Activated CD4-positive, alpha-beta T cell treated with anti-CD3 and anti-CD28 coated beads, Interleukin-2, Interleukin-4, amounts not matched to agents 100 ng/mL and 50 ng/mL, durations not matched to agents 16 hours and 8 hours (primary cell): ENCODE data around the gene TMEM258.

Experiments
- DNase-seq: peaks from one replicate; pipeline ENCODE4 v3.0.0-alpha.2; 2020; ENCODE audit warnings: low spot score

TMEM258 gene

DNA sequence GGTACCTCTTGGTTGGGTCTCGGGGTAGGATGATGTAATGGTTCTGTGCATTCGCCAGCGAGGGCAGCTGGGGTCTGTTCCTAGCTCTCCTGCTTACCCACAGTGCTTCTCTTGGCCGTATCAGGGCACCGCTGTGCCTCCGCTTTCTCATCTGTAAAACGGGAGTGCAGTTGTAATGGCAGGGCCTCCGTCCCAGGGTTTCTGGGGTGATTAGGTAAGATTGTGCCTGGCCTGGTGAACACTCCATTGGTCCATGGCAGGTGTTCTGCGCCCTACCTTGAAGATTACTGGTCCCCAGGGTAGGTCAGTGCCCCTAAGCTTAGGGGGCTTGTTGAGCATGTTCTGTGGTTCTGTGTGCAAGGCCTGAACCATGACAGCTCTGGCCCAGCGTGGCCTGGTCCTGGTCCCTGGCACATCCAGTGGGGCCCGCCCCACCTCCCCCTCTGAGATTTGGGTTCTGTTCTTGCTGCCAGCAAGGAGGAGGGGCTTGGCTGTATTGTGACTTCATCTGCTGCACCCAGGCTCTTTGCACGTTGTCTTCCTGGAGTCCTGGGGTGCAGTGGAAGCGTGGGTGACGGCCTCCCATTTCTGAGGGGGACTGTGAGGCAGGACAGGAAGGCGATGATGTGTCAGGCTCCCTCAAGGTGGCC is 35.1 kb downstream of the TMEM258 start:
- no peak for DNase-seq

DNA sequence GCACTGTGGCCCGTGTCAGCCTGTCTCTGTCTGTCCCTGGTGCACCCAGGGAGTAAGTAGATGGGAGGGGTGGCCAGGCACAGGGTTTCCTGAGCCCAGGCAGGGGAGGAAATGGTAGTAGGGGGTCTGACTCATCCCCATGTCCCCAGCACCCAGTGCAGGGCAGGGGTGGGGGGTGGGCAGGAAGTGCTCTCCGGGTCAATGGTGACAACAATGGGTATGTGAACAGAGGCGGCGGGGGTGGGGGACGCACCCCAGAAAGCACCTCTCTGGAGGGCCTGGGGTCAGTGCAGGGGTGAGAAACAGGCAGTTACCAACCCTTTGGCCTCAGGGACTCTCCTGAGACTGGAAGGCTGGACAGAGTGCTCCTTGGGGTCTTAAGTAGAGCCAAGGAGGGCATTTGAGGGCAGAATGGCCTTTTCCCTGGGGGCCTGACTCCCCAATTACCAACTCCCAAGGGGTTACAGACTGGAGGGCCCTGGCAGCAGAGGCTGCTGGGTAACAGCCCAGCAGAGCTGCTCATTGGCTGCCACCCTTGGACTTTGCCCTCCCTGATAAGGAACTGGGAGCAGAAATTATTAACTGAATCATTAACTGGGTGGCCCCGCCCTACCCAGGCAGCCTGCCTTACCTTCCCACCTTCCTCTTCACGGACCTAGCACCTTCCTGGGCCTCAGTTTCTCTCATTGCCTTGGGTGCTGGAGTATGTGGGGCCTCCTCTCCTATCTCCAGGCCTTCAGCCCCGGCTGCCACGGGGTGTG is 35.8 kb downstream of the TMEM258 start:
- peak; percentile 34 for DNase-seq

DNA sequence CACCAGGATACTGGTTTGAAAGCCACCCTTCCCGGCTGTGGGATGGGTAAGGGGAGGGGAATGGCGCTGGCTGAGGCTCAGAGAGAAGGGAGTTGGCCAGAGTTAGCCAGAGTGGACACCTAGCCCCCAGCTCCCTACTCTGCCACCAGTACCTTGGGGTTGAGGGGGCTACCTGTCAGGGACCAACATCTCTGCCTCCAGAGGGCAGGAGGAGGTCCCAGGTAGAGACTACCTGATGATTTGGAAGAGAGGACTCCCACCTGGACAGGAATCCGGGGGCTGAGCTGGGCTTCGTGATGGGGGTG is 36.3 kb downstream of the TMEM258 start:
- DNase-seq: no peak

DNA sequence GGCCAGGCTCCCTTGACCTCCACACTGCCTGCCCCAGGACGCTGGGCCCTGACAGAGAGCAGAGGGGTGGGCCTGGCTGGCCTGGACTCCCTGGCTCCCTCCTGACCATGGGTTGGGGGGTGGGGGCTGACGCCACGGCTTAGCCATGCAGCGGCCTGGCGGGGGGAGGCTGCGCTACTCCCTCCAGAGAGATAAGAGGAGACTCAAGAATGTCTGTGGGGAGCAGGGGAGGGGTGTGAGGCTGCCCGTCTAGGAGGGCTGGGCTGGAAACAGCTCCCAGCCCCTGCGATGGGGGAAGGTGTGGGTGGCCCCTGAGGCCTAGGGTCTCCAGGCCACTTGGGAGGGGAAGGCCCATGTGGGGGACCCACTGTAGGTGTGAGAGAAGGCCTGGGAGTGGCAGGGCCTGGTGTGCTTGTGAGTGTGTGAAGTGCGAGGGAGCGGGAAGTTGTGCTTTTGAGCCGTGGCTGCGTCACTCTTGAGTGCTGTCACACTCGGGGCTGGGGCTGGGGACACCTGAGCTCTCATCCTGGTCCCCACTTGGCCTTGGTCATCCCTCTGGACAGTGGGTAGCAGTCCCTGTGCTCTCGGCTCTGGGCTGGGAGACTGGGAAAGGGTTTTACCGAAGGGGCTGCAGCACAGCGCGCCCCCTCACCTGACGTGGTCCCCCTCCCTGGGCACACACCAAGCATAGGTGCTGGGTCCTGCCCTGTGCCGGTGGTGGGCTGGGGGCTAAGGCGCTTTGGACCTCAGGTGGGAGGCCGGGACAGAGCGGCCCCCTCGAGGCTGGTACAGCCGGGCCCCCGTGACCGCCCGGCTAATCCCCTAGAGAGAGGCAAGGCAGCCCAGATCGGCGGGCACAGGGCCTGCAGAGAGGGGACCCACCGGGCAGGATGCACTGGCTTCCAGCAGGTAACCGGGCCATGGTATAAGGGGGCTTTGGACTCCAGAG is 37.6 kb downstream of the TMEM258 start:
- DNase-seq: no peak

DNA sequence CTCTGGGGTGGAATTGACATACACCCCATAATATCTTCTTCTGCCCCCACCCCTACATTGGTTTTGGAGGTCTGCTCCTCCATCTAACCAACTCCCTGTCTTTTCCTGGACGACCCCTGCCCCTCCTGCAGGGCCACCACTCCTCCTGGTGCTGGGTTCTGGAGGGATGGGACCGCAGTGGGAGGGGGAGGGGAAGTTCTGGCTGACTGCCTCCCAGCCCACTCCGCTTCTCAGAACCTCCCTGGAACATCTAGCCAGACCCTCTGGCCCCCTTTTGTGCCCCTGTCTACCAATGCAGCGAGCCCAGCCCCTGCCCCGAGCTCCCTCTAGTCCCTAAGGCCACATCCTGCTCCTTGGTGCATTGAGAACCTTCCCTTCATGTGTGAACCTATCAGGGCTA is 38.7 kb downstream of the TMEM258 start:
- DNase-seq: no peak

DNA sequence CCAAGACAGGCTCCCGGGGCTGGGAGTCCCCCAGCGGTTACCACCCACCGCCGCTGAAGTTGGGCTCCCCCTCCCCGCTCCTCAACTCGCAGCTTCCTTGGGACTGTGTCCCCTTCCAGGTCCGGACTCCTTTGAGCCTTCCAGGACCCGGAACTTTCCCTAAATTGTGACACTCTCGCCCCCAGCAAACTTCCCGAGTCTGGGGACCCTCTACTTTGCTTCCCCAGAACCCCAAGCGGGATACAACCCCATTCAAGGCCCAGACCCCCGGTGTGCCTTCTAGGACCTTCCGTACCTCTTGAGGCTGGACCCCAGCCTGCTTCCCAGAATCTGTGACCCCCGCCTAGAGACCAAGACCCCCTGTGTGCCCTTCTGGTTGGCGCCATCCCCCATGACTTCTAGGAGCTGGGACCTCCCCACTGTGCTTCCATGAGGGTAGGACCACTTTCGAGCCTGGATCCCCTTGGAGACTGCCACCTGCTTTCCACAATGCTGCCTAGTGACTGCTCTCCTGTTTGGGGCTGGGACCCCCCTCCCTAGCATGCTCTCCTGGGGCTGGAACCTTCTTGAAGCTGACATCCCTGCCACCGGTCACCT is 39.4 kb downstream of the TMEM258 start:
- no peak for DNase-seq

DNA sequence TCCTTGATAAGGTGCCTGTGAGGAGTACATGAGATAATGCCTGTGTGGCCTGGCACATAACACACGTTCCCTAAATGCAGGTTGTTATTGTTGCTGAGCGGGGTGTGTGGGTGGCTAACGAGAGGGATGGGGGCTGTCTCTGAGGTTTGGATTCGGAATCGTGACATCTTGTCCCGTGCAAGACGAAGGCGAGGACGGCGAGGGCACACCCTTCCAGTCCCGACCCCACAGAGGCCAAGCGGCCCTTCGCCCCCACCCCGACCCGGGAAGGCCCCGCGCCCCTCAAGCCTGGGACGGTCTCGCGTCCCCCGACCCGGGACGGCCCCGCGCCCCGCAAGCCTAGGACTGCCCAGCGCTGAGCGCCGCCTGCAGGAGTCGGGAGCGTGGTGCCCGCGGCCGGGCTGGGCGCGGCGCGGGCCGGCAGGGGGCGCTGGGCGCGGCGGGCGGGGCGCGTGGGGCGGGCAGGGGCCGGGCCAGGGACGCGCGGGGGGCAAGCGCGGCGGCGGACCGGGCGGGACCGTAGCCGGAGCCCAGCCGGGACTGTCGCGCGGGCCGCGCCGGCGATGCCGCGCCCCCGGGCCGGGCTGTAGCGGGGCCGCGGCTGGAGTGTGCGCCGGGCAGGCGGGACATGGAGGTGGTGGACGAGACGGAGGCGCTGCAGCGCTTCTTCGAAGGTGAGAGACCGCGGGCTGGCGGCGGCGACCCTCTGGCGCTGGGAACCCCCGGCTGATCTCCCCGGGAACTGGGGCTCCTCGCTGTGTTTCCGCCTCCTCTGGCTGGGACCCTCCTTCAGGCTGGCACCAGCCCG is 40.1 kb downstream of the TMEM258 start, which contains the start of gene MYRF:
Gene MYRF (plus strand): TSS at position 520 of the 808 bp plus-strand sequence. CDS start 109 bp downstream, at position 629.
- DNase-seq: peak; percentile 35

DNA sequence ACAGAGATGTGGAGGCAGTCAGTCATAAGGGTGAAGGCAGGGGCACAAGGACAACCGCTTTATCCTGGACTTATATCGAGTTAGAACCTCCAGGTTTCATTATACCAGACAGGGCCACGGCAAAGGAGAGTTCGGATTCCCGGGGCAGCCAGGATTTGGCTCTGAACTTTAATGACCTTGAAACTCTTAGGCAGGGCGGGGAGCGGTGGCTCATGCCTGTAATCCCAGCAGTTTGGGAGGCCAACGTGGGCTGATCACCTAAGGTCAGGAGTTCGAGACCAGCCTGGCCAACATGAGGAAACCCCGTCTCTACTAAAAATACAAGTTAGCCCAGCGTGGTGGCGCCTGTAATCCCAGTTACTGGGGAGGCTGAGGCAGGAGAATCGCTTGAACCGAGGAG is 41.0 kb downstream of the TMEM258 start:
- DNase-seq: no peak

DNA sequence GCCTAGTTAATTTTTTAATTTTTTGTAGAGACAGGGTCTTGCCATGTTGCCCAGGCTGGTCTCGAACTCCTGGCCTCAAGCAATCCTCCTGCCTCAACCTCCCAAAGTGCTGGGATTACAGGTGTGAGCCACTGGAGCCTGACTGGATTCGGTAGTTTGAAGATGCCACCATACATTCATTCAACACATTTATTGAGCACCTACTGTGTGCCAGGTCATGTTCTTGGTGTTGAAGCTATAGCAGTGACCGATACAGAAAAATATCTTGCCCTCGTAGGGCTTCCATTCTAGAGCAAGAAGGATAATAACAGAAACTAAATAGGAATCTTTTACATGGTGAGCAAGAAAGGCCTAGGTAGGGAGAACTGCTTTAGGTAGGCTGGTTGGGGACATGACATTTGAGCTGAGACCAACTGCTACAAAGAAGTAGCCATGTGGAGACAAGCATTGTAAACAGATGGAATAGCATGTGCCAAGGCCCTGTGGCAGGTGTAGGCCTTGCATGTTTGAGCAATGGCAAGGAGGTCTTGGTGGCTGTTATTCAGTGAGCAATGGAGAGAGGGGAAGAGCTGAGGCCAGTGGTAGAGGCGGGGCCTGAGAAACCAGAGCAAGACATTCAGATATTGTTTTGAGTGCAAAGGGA is 41.6 kb downstream of the TMEM258 start:
- no peak for DNase-seq

DNA sequence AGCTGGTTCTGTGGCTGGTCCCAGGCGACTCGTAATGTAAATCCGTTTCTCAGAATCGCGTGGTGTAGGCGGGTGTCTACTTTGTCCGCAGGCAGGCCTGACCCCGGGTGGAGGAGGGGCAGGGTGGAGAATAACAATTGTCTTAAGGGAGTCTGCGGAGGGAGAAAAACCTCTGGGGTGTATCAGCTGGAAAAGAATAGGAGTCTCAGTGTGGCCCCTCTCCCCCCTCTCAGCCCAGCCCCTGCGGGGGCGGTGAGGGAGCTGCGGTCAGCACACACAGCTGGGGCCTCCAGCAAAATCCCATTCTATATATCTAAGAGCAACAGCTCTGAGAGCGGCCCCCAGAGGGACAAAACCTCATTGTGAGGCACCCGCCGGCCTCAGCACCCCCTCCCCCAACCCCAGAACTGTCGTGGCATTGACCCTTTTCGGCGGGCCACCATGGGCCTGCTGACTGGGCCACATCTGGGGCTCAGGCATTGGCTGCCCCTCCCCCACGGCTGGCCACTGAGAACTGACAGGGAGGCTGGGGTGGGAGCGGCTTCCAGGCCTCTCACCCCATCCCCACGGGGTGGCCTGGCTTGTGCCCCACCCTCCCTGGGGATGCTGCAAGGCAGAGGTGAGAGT is 42.7 kb downstream of the TMEM258 start:
- no peak for DNase-seq

DNA sequence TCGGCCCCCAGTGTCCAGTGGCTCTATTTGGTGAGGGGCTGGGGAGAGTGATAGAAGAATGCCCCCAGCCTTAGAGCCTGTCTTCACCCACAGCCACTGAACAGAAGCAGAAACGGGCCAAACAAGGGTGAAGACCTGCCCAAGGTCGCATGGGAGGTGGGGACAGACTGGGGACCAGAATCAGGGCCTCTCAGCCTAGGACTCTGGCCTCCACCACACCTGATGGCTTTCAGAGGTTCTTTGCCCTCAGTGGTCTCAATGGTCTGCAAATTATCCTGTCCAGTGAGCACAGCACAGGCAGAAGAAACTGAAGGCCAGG is 44.5 kb downstream of the TMEM258 start:
- no peak for DNase-seq

DNA sequence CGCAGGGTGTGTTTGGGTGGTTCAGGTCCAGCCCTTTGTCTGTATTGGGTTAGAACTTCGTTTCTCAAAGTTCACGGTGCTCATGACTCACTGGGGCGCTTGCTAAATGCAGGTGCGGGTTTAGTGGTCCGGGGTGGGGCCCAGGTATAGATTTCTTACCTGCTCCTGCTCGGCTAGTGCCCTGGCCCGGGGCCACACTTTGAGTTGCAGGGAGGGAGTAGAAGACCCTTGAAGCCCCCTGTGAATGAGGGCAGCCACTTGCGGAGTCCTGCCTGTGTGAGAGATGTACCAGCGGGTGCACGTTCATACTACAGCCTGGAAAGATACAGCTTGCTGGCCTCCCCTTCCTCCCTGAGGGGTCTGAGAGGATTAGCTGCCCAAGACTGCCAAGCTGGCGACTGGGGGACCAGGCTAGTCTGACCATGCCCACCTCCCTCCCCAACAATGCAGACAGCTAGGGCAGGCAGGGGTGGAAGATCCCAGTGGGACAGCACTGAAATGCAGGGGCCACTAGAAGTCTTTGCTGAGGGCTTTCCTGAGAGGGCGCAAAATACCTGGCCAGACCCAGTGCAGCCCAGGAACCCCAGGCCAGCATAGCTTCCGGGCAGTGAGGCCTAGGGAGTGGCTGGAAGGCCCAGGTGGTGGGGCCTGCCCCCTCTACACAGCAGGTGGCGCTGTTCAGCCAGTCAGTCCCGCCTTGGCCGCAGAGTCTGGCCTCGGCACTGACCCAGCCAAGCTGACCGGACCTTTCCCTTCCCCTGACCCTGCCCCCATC is 45.0 kb downstream of the TMEM258 start:
- peak; percentile 37 for DNase-seq

DNA sequence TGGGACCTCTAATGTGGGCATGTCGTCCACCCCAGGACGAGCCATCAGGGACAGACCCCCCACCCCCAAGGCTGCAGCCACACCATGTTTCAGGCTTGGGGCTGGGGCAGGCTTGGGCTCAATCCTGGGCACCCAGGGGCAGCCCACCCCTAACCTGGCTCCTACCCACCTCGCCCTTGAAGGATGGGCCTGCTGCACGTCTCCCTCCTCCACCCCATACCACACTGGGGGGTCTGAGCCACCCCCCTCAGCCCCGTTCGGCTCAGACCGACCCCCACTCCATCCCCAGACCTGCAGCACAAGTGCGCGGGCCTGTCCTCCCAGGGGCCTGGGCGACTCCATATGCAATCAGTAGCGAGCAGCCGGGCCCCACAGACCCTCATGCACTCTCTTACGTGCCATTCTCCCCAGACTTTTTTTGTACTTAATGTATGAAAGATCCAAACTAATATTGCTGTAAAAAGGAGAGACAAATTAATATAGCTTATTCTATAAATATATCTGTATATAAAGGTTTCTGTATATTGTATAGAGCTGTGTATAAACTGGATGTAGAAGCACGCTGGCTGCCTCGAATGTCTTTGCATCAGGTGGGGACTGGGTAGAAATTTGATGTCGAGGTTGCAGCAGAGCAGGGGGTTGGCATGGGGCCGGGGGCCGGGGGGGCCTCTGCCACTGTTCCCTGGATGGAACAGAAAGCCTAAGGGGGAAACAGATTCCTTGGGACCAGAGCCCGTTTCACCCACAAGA is 45.8 kb downstream of the TMEM258 start:
- no peak for DNase-seq

DNA sequence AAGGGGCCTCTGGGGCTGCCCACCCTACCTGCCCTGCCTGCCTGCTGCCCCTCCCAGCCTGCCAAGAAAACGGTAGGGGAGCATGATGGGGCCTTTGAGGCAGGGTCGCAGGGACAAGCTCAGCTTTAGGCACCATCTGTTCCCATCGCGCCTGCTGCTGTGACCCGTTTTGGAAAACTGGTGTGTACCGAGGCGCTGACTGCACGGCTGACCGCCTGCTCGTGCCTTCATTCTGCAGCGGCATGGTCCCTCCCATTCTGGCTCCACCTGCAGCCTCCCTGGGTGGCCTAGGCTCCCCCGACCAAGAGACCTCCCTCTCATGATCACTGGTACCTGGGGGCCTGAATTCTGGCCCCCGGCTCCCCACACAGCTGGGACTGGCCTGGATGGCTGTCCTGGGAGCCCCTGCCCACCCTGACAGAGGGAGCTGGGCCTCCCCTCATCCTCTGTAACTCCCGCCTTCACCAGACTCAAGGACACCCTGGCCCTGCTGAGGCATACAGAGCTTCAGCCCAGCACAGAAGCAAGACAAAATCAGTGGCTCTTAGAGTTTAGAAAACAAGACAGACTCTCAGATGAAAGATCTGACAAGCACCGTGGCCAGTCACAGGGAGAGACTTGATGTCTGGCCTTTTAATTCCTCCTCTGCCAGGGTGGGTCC is 46.5 kb downstream of the TMEM258 start:
- no peak for DNase-seq

DNA sequence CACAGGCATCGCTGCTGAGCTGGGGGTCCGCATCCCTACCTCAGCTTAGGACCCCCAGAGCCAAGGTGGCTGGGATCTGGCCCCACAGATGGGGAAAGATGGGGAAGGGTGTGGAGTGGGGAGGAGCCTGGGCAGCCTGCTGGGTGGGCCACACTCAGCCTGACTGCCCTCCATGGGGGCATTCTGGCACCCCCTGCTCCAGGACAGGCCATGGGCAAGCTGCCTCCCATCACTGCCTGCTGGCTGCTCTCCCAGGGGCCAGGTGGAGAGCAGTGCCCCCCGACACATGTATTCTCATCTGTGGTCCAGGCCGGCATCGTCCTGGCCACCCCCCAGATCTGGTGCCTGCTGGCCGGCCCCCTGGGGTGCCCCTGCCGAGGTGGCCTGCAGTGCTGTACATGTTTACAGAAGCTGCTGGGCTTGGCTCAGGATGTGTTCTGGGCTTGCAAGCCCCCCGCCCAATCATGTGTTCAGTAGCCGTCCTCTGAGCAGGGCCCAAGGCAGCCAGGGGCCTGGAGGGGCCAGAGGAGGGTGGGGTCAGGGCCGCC is 47.7 kb downstream of the TMEM258 start:
- DNase-seq: no peak

DNA sequence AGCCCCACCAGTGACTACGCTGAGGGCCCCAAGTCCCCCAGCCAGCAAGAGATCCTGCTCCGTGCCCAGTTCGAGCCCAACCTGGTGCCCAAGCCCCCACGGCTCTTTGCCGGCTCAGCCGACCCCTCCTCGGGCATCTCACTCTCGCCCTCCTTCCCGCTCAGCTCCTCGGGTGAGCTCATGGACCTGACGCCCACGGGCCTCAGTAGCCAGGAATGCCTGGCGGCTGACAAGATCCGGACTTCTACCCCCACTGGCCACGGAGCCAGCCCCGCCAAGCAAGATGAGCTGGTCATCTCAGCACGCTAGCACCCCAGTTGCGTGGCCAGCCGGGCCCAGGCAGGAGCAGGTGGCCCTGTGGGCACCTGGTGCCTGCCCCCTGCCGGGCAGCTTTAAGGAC is 48.2 kb downstream of the TMEM258 start:
- DNase-seq: no peak

DNA sequence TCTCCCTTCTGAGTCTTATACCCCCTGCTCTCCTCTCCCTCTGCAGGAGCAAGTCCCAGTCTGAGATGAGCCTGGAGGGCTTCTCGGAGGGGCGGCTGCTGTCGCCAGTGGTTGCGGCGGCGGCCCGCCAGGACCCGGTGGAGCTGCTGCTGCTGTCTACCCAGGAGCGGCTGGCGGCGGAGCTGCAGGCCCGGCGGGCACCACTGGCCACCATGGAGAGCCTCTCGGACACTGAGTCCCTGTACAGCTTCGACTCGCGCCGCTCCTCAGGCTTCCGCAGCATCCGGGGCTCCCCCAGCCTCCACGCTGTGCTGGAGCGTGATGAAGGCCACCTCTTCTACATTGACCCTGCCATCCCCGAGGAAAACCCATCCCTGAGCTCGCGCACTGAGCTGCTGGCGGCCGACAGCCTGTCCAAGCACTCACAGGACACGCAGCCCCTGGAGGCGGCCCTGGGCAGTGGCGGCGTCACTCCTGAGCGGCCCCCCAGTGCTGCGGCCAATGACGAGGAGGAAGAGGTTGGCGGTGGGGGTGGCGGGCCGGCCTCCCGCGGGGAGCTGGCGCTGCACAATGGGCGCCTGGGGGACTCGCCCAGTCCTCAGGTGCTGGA is 48.8 kb downstream of the TMEM258 start:
- DNase-seq: no peak

DNA sequence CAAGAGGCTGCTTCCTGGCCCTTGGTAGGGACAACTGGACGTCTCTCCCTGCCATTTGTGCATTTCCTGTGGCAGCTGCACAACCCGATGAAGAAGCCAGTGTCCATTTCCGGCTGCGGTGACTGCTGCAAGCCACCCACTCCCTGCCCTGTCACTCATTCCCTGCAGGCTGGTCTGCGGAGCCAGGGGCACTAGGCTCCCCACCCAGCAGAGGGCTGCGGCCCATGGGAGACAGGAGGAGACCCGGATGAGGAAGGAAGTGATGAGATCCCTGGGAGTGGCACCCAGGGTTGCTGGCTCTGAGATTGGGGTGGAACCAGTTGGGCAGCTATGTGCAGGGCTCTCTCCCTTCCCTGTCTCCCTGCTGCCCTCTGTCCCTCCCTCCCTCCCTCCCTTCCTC is 50.0 kb downstream of the TMEM258 start:
- no peak for DNase-seq
